Thymus (tissue), 11 donors: ENCODE results near the gene CDH8. TPM values are rescaled to one million over a fixed set of nuclear protein-coding genes. Genes with fewer than 3 reads are reported as not detected.

Source experiments
- DNase-seq, 9 donors: peaks; one replicate each; pipeline ENCODE4 v3.0.0-alpha.2; 2013; ENCODE audit warnings: low spot score in 9 of 9, low read depth in 6 of 9, missing footprints in 1 of 9
- H3K27ac ChIP-seq, 2 donors: one replicate each; pipeline ENCODE4 v1.5.1; 2013; ENCODE audit warnings: control low read depth in 1 of 2, low read depth in 1 of 2, low read length in 1 of 2, mild to moderate bottlenecking in 1 of 2, moderate library complexity in 1 of 2
- H3K27me3 ChIP-seq, 2 donors: one replicate each; pipeline ENCODE4 v1.5.1; 2013; ENCODE audit warnings: low read length in 1 of 2; ENCODE audit not compliant: control insufficient read depth in 2 of 2, insufficient read depth in 1 of 2
- H3K36me3 ChIP-seq, 2 donors: one replicate each; pipeline ENCODE4 v1.5.1; 2013; ENCODE audit warnings: low read length in 1 of 2, mild to moderate bottlenecking in 1 of 2, moderate library complexity in 1 of 2; ENCODE audit not compliant: control insufficient read depth in 2 of 2, insufficient read depth in 2 of 2
- H3K4me1 ChIP-seq, 2 donors: one replicate each; pipeline ENCODE4 v1.5.1; 2013; ENCODE audit warnings: low read length in 2 of 2; ENCODE audit not compliant: control insufficient read depth in 2 of 2, insufficient read depth in 2 of 2
- H3K4me3 ChIP-seq, 2 donors: one replicate each; pipeline ENCODE4 v1.5.1; 2013; ENCODE audit warnings: low read length in 2 of 2, control low read depth in 1 of 2, mild to moderate bottlenecking in 1 of 2
- H3K9me3 ChIP-seq, 2 donors: one replicate each; pipeline ENCODE4 v1.5.1; 2013; ENCODE audit warnings: low read length in 1 of 2, mild to moderate bottlenecking in 1 of 2; ENCODE audit not compliant: control insufficient read depth in 2 of 2, insufficient read depth in 1 of 2
- WGBS: extraction: QIAGEN DNeasy Blood & Tissue Kit; methylation state at CpG from one replicate; pipeline ENCODE4 v1.1.7; 2013; 5-methylcytosine and 5-hydroxymethylcytosine counted together
- polyA plus RNA-seq: library from polyadenylated mRNA; stranded (reverse); fragments of 200-250 nt; gene quantifications from one replicate; pipeline ENCODE4 v1.2.3, GENCODE V29; 2013
- total RNA-seq: library from RNA; stranded (reverse); fragments of 120-200 nt; gene quantifications from one replicate; pipeline ENCODE4 v1.2.4, GENCODE V29; 2013
- donor health status: healthy.

CDH8 gene
- total and polyA plus RNA-seq, 2 donors, result 0.32 to 0.61 TPM

DNA sequence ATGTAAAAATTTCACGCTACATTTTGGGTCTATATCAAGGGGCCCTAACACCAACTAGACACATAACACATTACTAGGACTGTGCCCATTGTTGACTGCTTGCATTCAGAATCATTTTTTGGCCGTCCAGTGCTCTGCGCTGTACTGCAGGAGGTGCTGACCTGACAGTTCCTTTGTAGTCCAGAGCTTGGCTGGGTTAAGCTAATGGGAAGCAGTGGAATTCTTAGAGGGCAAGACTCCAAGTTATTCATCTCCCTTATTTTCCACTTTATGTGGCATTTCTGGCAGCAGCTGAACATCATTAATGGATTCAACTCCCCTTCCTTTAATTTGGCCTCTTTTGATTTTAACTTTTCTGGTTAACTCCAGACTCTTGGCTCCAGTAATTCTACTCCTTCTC is 351.7 kb downstream of the CDH8 start:
- Histone ChIP-seq H3K27me3 (no peaks in the 10 kb centered on the region), H3K36me3 (no peaks in the 10 kb centered on the region), H3K27ac (no peak overlapping the region), H3K9me3 (no peaks in the 10 kb centered on the region), H3K4me1 (no peaks in the 10 kb centered on the region), H3K4me3 (no peak overlapping the region)
- 93% methylated on average over 3 of the region's 3 CpGs for WGBS
- DNase-seq, result no peak

DNA sequence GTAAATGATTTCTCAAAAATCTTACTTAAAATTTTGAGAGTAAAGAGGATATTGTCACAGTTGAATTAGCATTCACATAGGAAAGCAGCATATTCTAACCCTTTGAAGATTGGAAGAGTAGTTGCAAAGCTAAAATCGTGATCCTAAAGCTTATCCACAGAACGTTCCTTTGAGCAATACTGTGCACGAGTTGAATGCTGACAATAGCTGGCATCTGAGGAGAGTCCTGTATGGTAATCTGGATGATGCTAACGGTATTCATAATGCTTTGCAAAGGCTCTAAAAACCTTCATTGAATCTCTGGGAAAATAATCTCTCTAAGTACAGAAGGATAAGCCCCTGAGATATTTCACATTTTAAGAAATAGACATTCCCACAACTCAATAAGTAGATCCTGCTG is 354.6 kb downstream of the CDH8 start:
- DNase-seq, result no peak
- no peaks in the 10 kb centered on the region for H3K27me3 ChIP-seq
- no peaks in the 10 kb centered on the region for H3K4me1 ChIP-seq
- no peaks in the 10 kb centered on the region for H3K9me3 ChIP-seq
- no peaks in the 10 kb centered on the region for H3K36me3 ChIP-seq
- H3K4me3 ChIP-seq, result no peak overlapping the region
- H3K27ac ChIP-seq, result no peak overlapping the region
- 85% methylated on average over 4 of the region's 4 CpGs for WGBS

GRCh38 chr16:61681124-61681523 is 355.1 kb downstream of the CDH8 start:
- no peak for DNase-seq
- no peaks in the 10 kb centered on the region for H3K4me1 ChIP-seq
- WGBS, result 46% methylated on average over 1 of the region's 1 CpG
- no peaks in the 10 kb centered on the region for H3K27me3 ChIP-seq
- no peak overlapping the region for H3K27ac ChIP-seq
- no peak overlapping the region for H3K4me3 ChIP-seq
- H3K36me3 ChIP-seq, result no peaks in the 10 kb centered on the region
- H3K9me3 ChIP-seq, result no peaks in the 10 kb centered on the region

GRCh38 chr16:61678182-61678581 is 358.1 kb downstream of the CDH8 start:
- H3K4me1 ChIP-seq, result no peaks in the 10 kb centered on the region
- no peaks in the 10 kb centered on the region for H3K27me3 ChIP-seq
- no peaks in the 10 kb centered on the region for H3K36me3 ChIP-seq
- WGBS, result 89% methylated on average over 3 of the region's 3 CpGs
- no peaks in the 10 kb centered on the region for H3K9me3 ChIP-seq
- no peak overlapping the region for H3K4me3 ChIP-seq
- H3K27ac ChIP-seq, result no peak overlapping the region
- DNase-seq, result no peak

DNA sequence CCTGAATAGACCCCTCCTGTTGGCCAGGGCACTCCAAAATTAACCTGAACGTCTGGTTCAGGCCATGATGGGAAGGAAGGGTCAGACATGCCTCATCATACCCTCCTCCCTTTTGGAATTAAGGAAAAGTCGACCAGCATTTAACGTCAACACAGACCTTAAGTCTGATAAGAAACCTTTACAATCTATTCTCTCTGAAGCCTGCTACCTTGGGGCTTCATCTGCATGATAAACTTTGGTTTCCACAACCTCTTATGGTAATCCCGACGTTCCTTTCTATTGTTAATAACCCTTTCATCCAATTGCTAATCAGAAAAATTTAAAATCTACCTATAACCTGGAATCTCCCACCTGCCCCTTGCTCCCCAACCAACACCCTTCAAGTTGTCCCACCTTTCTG is 358.5 kb downstream of the CDH8 start:
- 54% methylated on average over 5 of the region's 5 CpGs for WGBS
- H3K4me3 ChIP-seq, result no peak overlapping the region
- no peaks in the 10 kb centered on the region for H3K9me3 ChIP-seq
- H3K27ac ChIP-seq, result no peak overlapping the region
- H3K36me3 ChIP-seq, result no peaks in the 10 kb centered on the region
- no peaks in the 10 kb centered on the region for H3K27me3 ChIP-seq
- no peak for DNase-seq
- H3K4me1 ChIP-seq, result no peaks in the 10 kb centered on the region

- Histone ChIP-seq H3K4me1 (no peaks in the 10 kb centered on the region), H3K27ac (no peak overlapping the region), H3K9me3 (no peaks in the 10 kb centered on the region), H3K36me3 (no peaks in the 10 kb centered on the region), H3K4me3 (no peak overlapping the region), H3K27me3 (no peaks in the 10 kb centered on the region)
- WGBS, result 94% methylated on average over 2 of the region's 2 CpGs
- no peak for DNase-seq
Observed at GRCh38 chr16:61676740-61677139, 359.5 kb downstream of the CDH8 start.

DNA sequence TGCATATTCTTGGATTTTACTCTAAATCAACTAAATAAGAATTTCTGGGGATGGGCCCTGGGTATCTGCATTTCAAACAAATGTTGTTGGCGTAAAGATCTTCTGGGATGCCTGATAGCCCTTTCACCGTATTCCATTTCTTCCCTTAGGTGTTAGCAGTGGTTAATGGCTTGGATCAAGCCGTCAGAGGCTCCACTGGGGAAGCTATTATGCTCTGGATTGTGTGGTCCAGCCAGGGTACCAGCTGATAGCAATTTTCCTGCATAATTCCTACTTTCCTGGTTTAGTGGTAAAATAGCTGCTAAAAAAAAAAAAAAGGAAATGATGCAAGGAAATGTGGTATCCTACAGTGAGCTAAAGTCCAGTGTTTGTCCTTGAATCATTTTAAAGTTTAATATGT is 365.1 kb downstream of the CDH8 start:
- 85% methylated on average over 3 of the region's 3 CpGs for WGBS
- DNase-seq, result no peak
- Histone ChIP-seq H3K36me3 (no peaks in the 10 kb centered on the region), H3K27ac (no peak overlapping the region), H3K27me3 (no peaks in the 10 kb centered on the region), H3K9me3 (no peaks in the 10 kb centered on the region), H3K4me3 (no peak overlapping the region), H3K4me1 (no peaks in the 10 kb centered on the region)

- Histone ChIP-seq H3K36me3 (no peaks in the 10 kb centered on the region), H3K27me3 (no peaks in the 10 kb centered on the region), H3K27ac (no peak overlapping the region), H3K9me3 (no peaks in the 10 kb centered on the region), H3K4me3 (no peak overlapping the region), H3K4me1 (no peaks in the 10 kb centered on the region)
- WGBS, result 98% methylated on average over 1 of the region's 1 CpG
- no peak for DNase-seq
Observed at GRCh38 chr16:61665512-61665911, 370.7 kb downstream of the CDH8 start.

DNA sequence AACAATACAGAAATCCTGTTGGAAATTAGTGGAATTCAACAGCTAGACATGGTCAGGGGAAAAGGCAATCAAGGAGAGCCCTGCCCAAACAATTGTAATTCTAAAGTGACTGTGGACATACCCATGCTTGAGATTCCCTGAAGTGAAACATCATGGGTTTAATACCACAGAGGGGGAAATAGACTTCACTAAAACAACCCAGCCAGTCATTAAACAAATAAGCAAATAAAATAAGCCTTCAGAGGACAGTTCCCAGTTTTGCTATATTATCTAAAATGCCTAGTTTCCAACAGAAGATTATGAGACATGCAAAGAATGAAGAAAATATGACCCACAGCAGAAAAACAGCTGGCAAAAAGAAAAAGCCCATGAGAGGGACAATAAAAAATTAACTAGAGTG is 376.3 kb downstream of the CDH8 start:
- Histone ChIP-seq H3K9me3 (no peaks in the 10 kb centered on the region), H3K4me3 (no peak overlapping the region), H3K36me3 (no peaks in the 10 kb centered on the region), H3K27ac (no peak overlapping the region), H3K4me1 (no peaks in the 10 kb centered on the region), H3K27me3 (no peaks in the 10 kb centered on the region)
- DNase-seq, result no peak

DNA sequence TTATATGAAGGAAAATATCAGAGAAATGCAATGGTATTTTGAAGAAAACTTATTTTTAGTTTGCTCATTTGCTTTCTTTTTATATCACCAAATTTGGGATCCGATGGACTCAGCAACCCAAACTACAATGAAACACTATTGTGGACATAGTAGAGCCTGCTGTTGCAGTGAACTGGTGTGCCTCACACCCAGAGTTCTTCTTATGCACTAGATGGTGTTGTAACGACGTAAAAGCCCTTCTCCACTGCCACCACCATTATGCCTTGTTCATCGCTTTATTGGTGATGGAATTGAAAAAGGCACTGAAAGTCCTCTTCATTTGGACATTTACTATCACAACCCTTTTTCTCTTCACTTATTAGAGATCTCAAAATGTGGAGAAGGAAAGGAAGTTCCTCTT is 381.3 kb downstream of the CDH8 start:
- Histone ChIP-seq H3K27me3 (no peaks in the 10 kb centered on the region), H3K27ac (no peak overlapping the region), H3K4me3 (no peak overlapping the region), H3K36me3 (no peaks in the 10 kb centered on the region), H3K4me1 (no peaks in the 10 kb centered on the region), H3K9me3 (no peaks in the 10 kb centered on the region)
- no peak for DNase-seq
- WGBS, result 93% methylated on average over 4 of the region's 4 CpGs
